MCF 10A (cell line): ENCODE results near the gene STKLD1. TPM values are rescaled to one million over a fixed set of nuclear protein-coding genes. Genes with fewer than 3 reads are reported as not detected.
A peak's percentile ranks its signal among the peaks of the same experiment; 100 is the strongest.

Experiments used
- BruUV-seq: library from RNA; stranded (reverse); fragments of 400-500 nt; replicated peaks from 2 replicates; lab custom pipeline; 2021; lab: Mats Ljungman, UMichigan
- CTCF ChIA-PET: fragments of 300-600 bp; sonication (Branson Sonifier 250); formaldehyde crosslinking; extraction: SDS; loops from one replicate; lab custom pipeline; 2021; ENCODE audit warnings: antibody characterized with exemption, inconsistent platforms; lab: Yijun Ruan, JAX
- POLR2A ChIA-PET: fragments of 300-600, 350-650 bp; sonication (Branson Sonifier 250); formaldehyde crosslinking; extraction: SDS; loops from one replicate; lab custom pipeline; 2020; ENCODE audit warnings: antibody characterized with exemption, inconsistent platforms; lab: Yijun Ruan, JAX
- DNase-seq: peaks from one replicate; pipeline ENCODE4 v3.0.0-alpha.2; 2018; ENCODE audit not compliant: unreplicated experiment
- H3K27ac Mint-ChIP-seq: one replicate; pipeline ENCODE4 v1.8.0; 2022; ENCODE audit warnings: mild to moderate bottlenecking, low read depth, mixed read lengths; ENCODE audit not compliant: unreplicated experiment
- H3K27me3 Mint-ChIP-seq: one replicate; pipeline ENCODE4 v1.8.0; 2022; ENCODE audit warnings: mixed read lengths; ENCODE audit not compliant: insufficient read depth, unreplicated experiment
- H3K36me3 Mint-ChIP-seq: one replicate; pipeline ENCODE4 v1.8.0; 2022; ENCODE audit warnings: mild to moderate bottlenecking, moderate library complexity, mixed read lengths; ENCODE audit not compliant: insufficient read depth, unreplicated experiment
- H3K4me1 Mint-ChIP-seq: one replicate; pipeline ENCODE4 v1.8.0; 2022; ENCODE audit warnings: mixed read lengths; ENCODE audit not compliant: insufficient read depth, unreplicated experiment
- H3K4me3 Mint-ChIP-seq: one replicate; pipeline ENCODE4 v1.8.0; 2022; ENCODE audit warnings: mild to moderate bottlenecking, moderate library complexity, mixed read lengths; ENCODE audit not compliant: unreplicated experiment
- H3K9me3 Mint-ChIP-seq: one replicate; pipeline ENCODE4 v1.8.0; 2022; ENCODE audit warnings: mixed read lengths; ENCODE audit not compliant: unreplicated experiment
- CTCF ChIP-seq: fragments of 200-600 bp; IDR thresholded peaks from one replicate; pipeline ENCODE4 v1.8.0; 2022; ENCODE audit warnings: antibody characterized with exemption, mild to moderate bottlenecking; ENCODE audit not compliant: unreplicated experiment
- intact Hi-C: fragments of 100-400 bp; cut with micrococcal nuclease; formaldehyde crosslinking; loops from 2 replicates; pipeline ENCODE4 v1.14.1; 2022
- total RNA-seq: library from RNA; stranded (reverse); gene quantifications from 2 replicates; pipeline ENCODE4 v1.2.3, GENCODE V29; 2022

The STKLD1 gene
- total RNA-seq, 1 experiment from 2014 or later = 1.3 TPM

- CTCF ChIA-PET = interaction anchor here (2.3 kb wide), 1 partner anchor 158 kb away, joined by 6 read pairs; no protein-coding TSS in a partner anchor
- Mint-ChIP-seq H3K27ac (no peak overlapping the region), H3K4me1 (peaks cover 6% of the 10 kb centered on the region), H3K27me3 (no peaks in the 10 kb centered on the region), H3K9me3 (no peaks in the 10 kb centered on the region), H3K36me3 (peaks cover 53% of the 10 kb centered on the region), H3K4me3 (no peak overlapping the region)
- intact Hi-C loops = no loop called here
- no peak for DNase-seq
- POLR2A ChIA-PET = no interaction called here
- BruUV-seq = no TSS peak
- TF ChIP-seq CTCF = no peak
Observed at GRCh38 chr9:133344979-133345378, 31.2 kb upstream of the STKLD1 start.

- DNase-seq = no peak
- TF ChIP-seq CTCF = no peak
- peaks cover 53% of the 10 kb centered on the region for H3K36me3 Mint-ChIP-seq
- peaks cover 6% of the 10 kb centered on the region for H3K4me1 Mint-ChIP-seq
- ChIA-PET CTCF (interaction anchor here (0.6 kb wide), 1 partner anchor 127 kb away, joined by 4 read pairs; no protein-coding TSS in a partner anchor), POLR2A (interaction anchor here (0.7 to 1.7 kb wide), 3 partner anchors 10 to 157 kb away, joined by 3 to 8 read pairs (median 3); no protein-coding TSS in a partner anchor)
- BruUV-seq = no TSS peak
- no peaks in the 10 kb centered on the region for H3K9me3 Mint-ChIP-seq
- H3K4me3 Mint-ChIP-seq = no peak overlapping the region
- intact Hi-C loops = no loop called here
- no peaks in the 10 kb centered on the region for H3K27me3 Mint-ChIP-seq
- no peak overlapping the region for H3K27ac Mint-ChIP-seq
Observed at GRCh38 chr9:133345596-133345995, 30.6 kb upstream of the STKLD1 start.

- POLR2A ChIA-PET = interaction anchor here (0.6 to 2.9 kb wide), 9 partner anchors 9 to 160 kb away, joined by 3 to 48 read pairs (median 6); partner anchors contain the start of genes STKLD1, SURF1, SURF2 and SURF6
- Mint-ChIP-seq H3K4me3 (peak overlapping the region; percentile 88), H3K27ac (no peak overlapping the region), H3K9me3 (no peaks in the 10 kb centered on the region), H3K4me1 (peaks cover 6% of the 10 kb centered on the region), H3K36me3 (peaks cover 56% of the 10 kb centered on the region), H3K27me3 (no peaks in the 10 kb centered on the region)
- CTCF ChIA-PET = interaction anchor here (0.6 to 1.2 kb wide), 2 partner anchors 32 to 381 kb away, joined by 3 to 4 read pairs; no protein-coding TSS in a partner anchor
- no peak for DNase-seq
- intact Hi-C loops = no loop called here
- TF ChIP-seq CTCF = no peak
- no TSS peak for BruUV-seq
Observed at GRCh38 chr9:133346021-133346785, 30.0 kb upstream of the STKLD1 start.

GRCh38 chr9:133347515-133347984 is 28.6 kb upstream of the STKLD1 start:
- CTCF ChIA-PET = interaction anchor here (1.2 kb wide), 1 partner anchor 9 kb away, joined by 3 read pairs; no protein-coding TSS in a partner anchor
- POLR2A ChIA-PET = interaction anchor here (0.6 to 2.9 kb wide), 22 partner anchors 8 to 788 kb away, joined by 3 to 48 read pairs (median 6); partner anchors contain the start of genes BRD3OS, CACFD1, STKLD1 and SURF1
- no peaks in the 10 kb centered on the region for H3K27me3 Mint-ChIP-seq
- H3K27ac Mint-ChIP-seq = peak overlapping the region; percentile 97
- intact Hi-C loops = no loop called here
- peak; percentile 18 for TF ChIP-seq CTCF
- H3K9me3 Mint-ChIP-seq = no peaks in the 10 kb centered on the region
- peaks cover 61% of the 10 kb centered on the region for H3K36me3 Mint-ChIP-seq
- peaks cover 6% of the 10 kb centered on the region for H3K4me1 Mint-ChIP-seq
- BruUV-seq = no TSS peak
- peak overlapping the region; percentile 88 for H3K4me3 Mint-ChIP-seq
- peak; percentile 33 for DNase-seq
